ENCODE results near the gene SIRT2. TPM values are rescaled to one million over a fixed set of nuclear protein-coding genes. Genes with fewer than 3 reads are reported as not detected.

Gene SIRT2
- total and polyA plus RNA-seq, 4 experiments from 2014 or later = 39.0 to 51.7 (median 48.5) TPM

GRCh38 chr19:38850976-38851621 lies 48.3 kb downstream of the SIRT2 start:
- Histone ChIP-seq H3K27ac (ENCODE audit: low read depth, low read length) (peak overlapping the region; percentile 92), H3K27me3 (ENCODE audit: insufficient read depth, low read length) (no peaks in the 10 kb centered on the region), H3K4me1 (ENCODE audit: insufficient read depth, low read length) (peaks cover 47% of the 10 kb centered on the region), H3K9me3 (ENCODE audit: control insufficient read depth in 1 of 2, low read length in 2 of 2) (no peaks in the 10 kb centered on the region), H3K36me3 (ENCODE audit: insufficient read depth, low read length) (peaks cover 18% of the 10 kb centered on the region), H3K4me3 (ENCODE audit: low read length in 2 of 2) (peak overlapping the region; percentile 94 to 98)
- Mint-ChIP-seq H3K4me3 (peak overlapping the region; percentile 93 to 97 (median 95)), H3K27me3 (peaks cover 1% of the 10 kb centered on the region in 2 donors), H3K4me1 (peaks cover 23 to 62% (median 41%) of the 10 kb centered on the region in 4 donors), H3K9me3 (peaks cover 0 to 4% (median 0%) of the 10 kb centered on the region in 8 donors), H3K36me3 (peaks cover 26 to 43% of the 10 kb centered on the region in 2 donors), H3K27ac (peak overlapping the region; percentile 83 to 100 (median 99))
- ChIA-PET POLR2A (ENCODE audit: partially characterized antibody) (interaction anchor here (0.6 to 9.5 kb wide), 17 partner anchors 9 to 485 kb away, joined by 3 to 297 read pairs (median 14); partner anchors contain the start of genes ACTN4, ECH1, EIF3K and GMFG), CTCF (ENCODE audit: partially characterized antibody) (interaction anchor here (1.1 to 4.6 kb wide), 4 partner anchors 13 to 37 kb away, joined by 4 to 45 read pairs (median 9); partner anchors contain the start of gene RINL)
- DNase-seq = peak; percentile 36 to 74 (median 42)
- intact Hi-C loops (cut with micrococcal nuclease) = loop anchor here (1.0 to 5.0 kb wide), 9 partner anchors 9 to 1591 kb away; partner anchors contain the start of genes ACTN4, CATSPERG, ECH1 and MRPS12

GRCh38 chr19:38850436-38850975 lies 48.9 kb downstream of the SIRT2 start:
- Histone ChIP-seq H3K27me3 (ENCODE audit: insufficient read depth, low read length) (no peaks in the 10 kb centered on the region), H3K4me1 (ENCODE audit: insufficient read depth, low read length) (peaks cover 52% of the 10 kb centered on the region), H3K4me3 (ENCODE audit: low read length in 2 of 2) (peak overlapping the region; percentile 94 to 98), H3K9me3 (ENCODE audit: control insufficient read depth in 1 of 2, low read length in 2 of 2) (no peaks in the 10 kb centered on the region), H3K27ac (ENCODE audit: low read depth, low read length) (peak overlapping the region; percentile 92), H3K36me3 (ENCODE audit: insufficient read depth, low read length) (peaks cover 24% of the 10 kb centered on the region)
- CTCF ChIA-PET (ENCODE audit: partially characterized antibody) = interaction anchor here (1.2 to 4.6 kb wide), 3 partner anchors 14 to 37 kb away, joined by 6 to 45 read pairs (median 12); no protein-coding TSS in a partner anchor
- peak in 1 of 5 donors; percentile 98 for DNase-seq
- H3K4me3 Mint-ChIP-seq = peak overlapping the region; percentile 93 to 97 (median 95)
- intact Hi-C loops (cut with micrococcal nuclease) = loop anchor here (1.0 to 5.0 kb wide), 9 partner anchors 8 to 1592 kb away; partner anchors contain the start of genes ACTN4, CATSPERG, ECH1 and MRPS12
- peaks cover 1% of the 10 kb centered on the region in 2 donors for H3K27me3 Mint-ChIP-seq
- peaks cover 32 to 49% of the 10 kb centered on the region in 2 donors for H3K36me3 Mint-ChIP-seq
- peaks cover 0 to 4% (median 0%) of the 10 kb centered on the region in 8 donors for H3K9me3 Mint-ChIP-seq
- peak overlapping the region; percentile 83 to 100 (median 99) for H3K27ac Mint-ChIP-seq
- H3K4me1 Mint-ChIP-seq = peaks cover 27 to 68% (median 46%) of the 10 kb centered on the region in 4 donors
- POLR2A ChIA-PET (ENCODE audit: partially characterized antibody) = interaction anchor here (1.7 to 9.5 kb wide), 14 partner anchors 8 to 485 kb away, joined by 6 to 297 read pairs (median 20); partner anchors contain the start of genes ACTN4, ECH1, EIF3K and GMFG

GRCh38 chr19:38849860-38850435 lies 49.5 kb downstream of the SIRT2 start, which contains the start of gene HNRNPL:
Gene HNRNPL (minus strand): TSS chr19:38849986. CDS start chr19:38849966, 20 bp downstream.
- Mint-ChIP-seq H3K4me1 (peaks cover 30 to 72% (median 50%) of the 10 kb centered on the region in 4 donors), H3K9me3 (peaks cover 0 to 6% (median 0%) of the 10 kb centered on the region in 8 donors), H3K27ac (peak within 1 kb of the TSS; percentile 83 to 100 (median 99)), H3K36me3 (peaks cover 36 to 54% of the 10 kb centered on the region in 2 donors), H3K27me3 (peaks cover 1% of the 10 kb centered on the region in 2 donors), H3K4me3 (peak within 1 kb of the TSS; percentile 94 to 97 (median 96))
- ChIA-PET POLR2A (ENCODE audit: partially characterized antibody) (interaction anchor here (0.9 to 9.5 kb wide), 19 partner anchors 9 to 486 kb away, joined by 3 to 297 read pairs (median 13); partner anchors contain the start of genes ACTN4, ECH1, EIF3K and FAM98C), CTCF (ENCODE audit: partially characterized antibody) (interaction anchor here (0.9 to 2.8 kb wide), 6 partner anchors 8 to 81 kb away, joined by 3 to 16 read pairs (median 4); partner anchors contain the start of genes MRPS12, NFKBIB, SARS2 and SIRT2)
- Histone ChIP-seq H3K9me3 (ENCODE audit: control insufficient read depth in 1 of 2, low read length in 2 of 2) (no peaks in the 10 kb centered on the region), H3K4me3 (ENCODE audit: low read length in 2 of 2) (peak within 1 kb of the TSS; percentile 94 to 98), H3K36me3 (ENCODE audit: insufficient read depth, low read length) (peaks cover 29% of the 10 kb centered on the region), H3K4me1 (ENCODE audit: insufficient read depth, low read length) (peaks cover 58% of the 10 kb centered on the region), H3K27ac (ENCODE audit: low read depth, low read length) (peak within 1 kb of the TSS; percentile 99), H3K27me3 (ENCODE audit: insufficient read depth, low read length) (no peaks in the 10 kb centered on the region)
- peak; percentile 99 to 100 (median 100) for DNase-seq
- intact Hi-C loops (cut with micrococcal nuclease) = loop anchor here (1.0 to 5.0 kb wide), 9 partner anchors 8 to 1592 kb away; partner anchors contain the start of genes ACTN4, CATSPERG, ECH1 and MRPS12

- H3K27ac ChIP-seq (ENCODE audit: low read depth, low read length) = peak overlapping the region; percentile 99
- peak overlapping the region; percentile 92 to 97 (median 94) for H3K4me3 Mint-ChIP-seq
- peak; percentile 94 to 96 (median 95) for DNase-seq
- H3K27me3 ChIP-seq (ENCODE audit: insufficient read depth, low read length) = no peaks in the 10 kb centered on the region
- ChIA-PET CTCF (ENCODE audit: partially characterized antibody) (interaction anchor here (0.7 to 2.8 kb wide), 10 partner anchors 9 to 81 kb away, joined by 3 to 16 read pairs (median 4); partner anchors contain the start of genes ECH1, MRPS12, NFKBIB and SARS2), POLR2A (ENCODE audit: partially characterized antibody) (interaction anchor here (0.6 to 9.5 kb wide), 28 partner anchors 8 to 585 kb away, joined by 3 to 297 read pairs (median 6); partner anchors contain the start of genes ACTN4, CAPN12, ECH1 and EIF3K)
- intact Hi-C loops (cut with micrococcal nuclease) = no loop called here
- H3K36me3 Mint-ChIP-seq = peaks cover 39 to 58% of the 10 kb centered on the region in 2 donors
- peaks cover 35% of the 10 kb centered on the region for H3K36me3 ChIP-seq (ENCODE audit: insufficient read depth, low read length)
- H3K4me1 ChIP-seq (ENCODE audit: insufficient read depth, low read length) = peaks cover 64% of the 10 kb centered on the region
- peak overlapping the region; percentile 83 to 100 (median 99) for H3K27ac Mint-ChIP-seq
- peaks cover 32 to 77% (median 54%) of the 10 kb centered on the region in 4 donors for H3K4me1 Mint-ChIP-seq
- H3K9me3 Mint-ChIP-seq = peaks cover 0 to 6% (median 0%) of the 10 kb centered on the region in 8 donors
- peaks cover 1% of the 10 kb centered on the region in 2 donors for H3K27me3 Mint-ChIP-seq
- no peaks in the 10 kb centered on the region for H3K9me3 ChIP-seq (ENCODE audit: control insufficient read depth in 1 of 2, low read length in 2 of 2)
- H3K4me3 ChIP-seq (ENCODE audit: low read length in 2 of 2) = peak overlapping the region; percentile 71 to 79
Measured at GRCh38 chr19:38849147-38849859, 50.1 kb downstream of the SIRT2 start.

GRCh38 chr19:38848299-38849146 lies 50.9 kb downstream of the SIRT2 start:
- peaks cover 0 to 6% (median 0%) of the 10 kb centered on the region in 8 donors for H3K9me3 Mint-ChIP-seq
- peaks cover 37 to 85% (median 60%) of the 10 kb centered on the region in 4 donors for H3K4me1 Mint-ChIP-seq
- H3K4me1 ChIP-seq (ENCODE audit: insufficient read depth, low read length) = peaks cover 72% of the 10 kb centered on the region
- H3K36me3 ChIP-seq (ENCODE audit: insufficient read depth, low read length) = peaks cover 43% of the 10 kb centered on the region
- H3K36me3 Mint-ChIP-seq = peaks cover 46 to 66% of the 10 kb centered on the region in 2 donors
- peak overlapping the region; percentile 92 to 97 (median 94) for H3K4me3 Mint-ChIP-seq
- ChIA-PET CTCF (ENCODE audit: partially characterized antibody) (interaction anchor here (0.7 to 2.8 kb wide), 11 partner anchors 9 to 82 kb away, joined by 3 to 16 read pairs (median 4); partner anchors contain the start of genes ECH1, MRPS12, NFKBIB and SARS2), POLR2A (ENCODE audit: partially characterized antibody) (interaction anchor here (0.6 to 9.5 kb wide), 29 partner anchors 8 to 584 kb away, joined by 3 to 297 read pairs (median 5); partner anchors contain the start of genes ACTN4, CAPN12, ECH1 and EIF3K)
- H3K4me3 ChIP-seq (ENCODE audit: low read length in 2 of 2) = peak overlapping the region; percentile 71 to 79
- H3K27me3 ChIP-seq (ENCODE audit: insufficient read depth, low read length) = no peaks in the 10 kb centered on the region
- DNase-seq = no peak
- peaks cover 1% of the 10 kb centered on the region in 2 donors for H3K27me3 Mint-ChIP-seq
- H3K27ac Mint-ChIP-seq = peak overlapping the region; percentile 83 to 100 (median 98)
- intact Hi-C loops (cut with micrococcal nuclease) = no loop called here
- no peaks in the 10 kb centered on the region for H3K9me3 ChIP-seq (ENCODE audit: control insufficient read depth in 1 of 2, low read length in 2 of 2)
- H3K27ac ChIP-seq (ENCODE audit: low read depth, low read length) = peak overlapping the region; percentile 99

Measured in CD4-positive, alpha-beta memory T cell (primary cell).